Measurements from ENCODE around the gene FAAP20.

Gene FAAP20

DNA sequence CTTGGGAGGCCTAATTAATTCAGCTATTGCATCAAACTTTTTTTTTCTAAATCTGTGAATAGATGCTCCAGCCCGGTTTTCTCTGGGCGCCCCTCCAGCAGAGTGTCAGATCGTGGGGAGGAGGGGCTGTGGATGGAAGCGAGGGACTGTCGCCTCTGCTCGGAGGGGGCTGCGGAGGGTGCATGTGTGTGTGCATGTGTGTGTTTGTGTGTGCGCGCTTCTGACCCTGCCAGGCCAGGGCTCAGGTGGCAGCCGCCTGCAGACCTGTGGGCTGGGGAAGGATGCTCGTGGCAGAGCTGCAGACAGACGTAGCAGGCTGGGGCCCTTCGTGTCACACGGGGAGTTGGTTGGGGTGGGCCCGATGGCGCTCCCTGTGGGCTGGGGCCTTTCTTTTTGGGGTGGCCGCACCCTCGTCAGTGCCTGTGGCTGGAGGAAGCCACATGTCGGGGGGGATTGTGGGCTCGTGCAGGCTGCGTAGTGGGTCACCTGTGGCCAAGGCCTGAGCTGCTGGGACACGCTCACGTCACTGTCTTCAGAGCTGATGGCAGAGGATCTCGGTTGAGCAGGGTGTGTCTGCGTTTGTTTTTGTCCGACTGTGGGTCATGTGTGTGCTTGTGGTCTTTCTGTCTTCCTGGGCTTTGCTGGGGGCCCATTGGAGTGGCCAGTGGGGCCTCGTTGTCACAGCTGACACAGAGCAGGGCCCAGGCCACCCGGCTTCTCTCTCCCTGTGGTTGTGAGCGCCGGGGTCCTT, 36.4 kb upstream of the FAAP20 start:
- no peak for DNase-seq (ENCODE audit: low read depth in 1 of 2, low spot score in 1 of 2)

GRCh38 chr1:2229911-2230731, 35.5 kb upstream of the FAAP20 start:
- no peak for DNase-seq (ENCODE audit: low read depth in 1 of 2, low spot score in 1 of 2)

GRCh38 chr1:2229037-2229864, 34.7 kb upstream of the FAAP20 start:
- no peak for DNase-seq (ENCODE audit: low read depth in 1 of 2, low spot score in 1 of 2)

GRCh38 chr1:2228694-2229036, 34.1 kb upstream of the FAAP20 start:
- no peak for DNase-seq (ENCODE audit: low read depth in 1 of 2, low spot score in 1 of 2)

GRCh38 chr1:2228157-2228594, 33.6 kb upstream of the FAAP20 start, which contains the start of gene SKI:
TSS of gene SKI (plus strand) at chr1:2228319. CDS start at chr1:2228767, 448 bp downstream.
- no peak for DNase-seq (ENCODE audit: low read depth in 1 of 2, low spot score in 1 of 2)

DNA sequence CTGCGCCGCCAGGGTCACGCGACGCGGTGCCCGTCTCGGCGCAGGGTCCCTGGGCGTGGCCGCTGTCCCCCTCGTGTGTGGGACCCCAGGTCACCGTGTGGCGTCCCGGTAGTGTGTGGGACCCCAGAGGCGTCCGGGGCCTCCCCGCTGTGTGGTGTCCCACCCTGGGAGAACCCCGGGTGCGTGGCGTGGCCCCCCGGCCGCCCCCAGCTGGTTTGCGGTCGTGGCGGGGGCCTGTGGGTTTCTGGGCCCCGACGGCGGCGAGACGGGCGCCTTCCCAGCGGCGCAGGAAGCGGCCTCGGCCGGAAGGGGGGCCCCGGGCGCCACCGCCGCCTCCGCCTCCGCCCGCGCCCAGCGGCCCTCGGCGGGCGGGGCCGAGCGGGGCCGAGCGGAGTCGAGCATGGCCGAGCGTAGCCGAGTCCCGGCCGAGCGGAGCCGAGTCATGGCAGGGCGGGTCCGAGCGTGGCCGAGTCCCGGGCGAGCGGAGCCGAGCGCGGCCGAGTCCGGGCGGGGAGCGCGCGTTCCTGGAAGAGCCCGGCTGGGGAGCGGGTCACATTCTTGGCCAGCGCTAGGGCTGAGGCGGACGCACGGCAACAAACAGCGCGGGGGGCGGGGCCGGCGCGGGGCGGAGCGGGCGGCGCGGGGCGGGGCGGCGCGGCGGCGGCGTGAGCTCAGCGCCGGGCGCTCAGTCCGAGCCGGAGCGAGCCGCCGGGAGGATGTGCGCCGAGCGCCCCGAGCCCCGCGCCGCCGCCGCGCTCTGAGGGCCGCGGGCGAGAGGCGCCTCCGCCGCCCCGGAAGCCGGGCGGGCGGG, 33.0 kb upstream of the FAAP20 start:
- peak; percentile 91 for DNase-seq (ENCODE audit: low read depth in 1 of 2, low spot score in 1 of 2)

DNA sequence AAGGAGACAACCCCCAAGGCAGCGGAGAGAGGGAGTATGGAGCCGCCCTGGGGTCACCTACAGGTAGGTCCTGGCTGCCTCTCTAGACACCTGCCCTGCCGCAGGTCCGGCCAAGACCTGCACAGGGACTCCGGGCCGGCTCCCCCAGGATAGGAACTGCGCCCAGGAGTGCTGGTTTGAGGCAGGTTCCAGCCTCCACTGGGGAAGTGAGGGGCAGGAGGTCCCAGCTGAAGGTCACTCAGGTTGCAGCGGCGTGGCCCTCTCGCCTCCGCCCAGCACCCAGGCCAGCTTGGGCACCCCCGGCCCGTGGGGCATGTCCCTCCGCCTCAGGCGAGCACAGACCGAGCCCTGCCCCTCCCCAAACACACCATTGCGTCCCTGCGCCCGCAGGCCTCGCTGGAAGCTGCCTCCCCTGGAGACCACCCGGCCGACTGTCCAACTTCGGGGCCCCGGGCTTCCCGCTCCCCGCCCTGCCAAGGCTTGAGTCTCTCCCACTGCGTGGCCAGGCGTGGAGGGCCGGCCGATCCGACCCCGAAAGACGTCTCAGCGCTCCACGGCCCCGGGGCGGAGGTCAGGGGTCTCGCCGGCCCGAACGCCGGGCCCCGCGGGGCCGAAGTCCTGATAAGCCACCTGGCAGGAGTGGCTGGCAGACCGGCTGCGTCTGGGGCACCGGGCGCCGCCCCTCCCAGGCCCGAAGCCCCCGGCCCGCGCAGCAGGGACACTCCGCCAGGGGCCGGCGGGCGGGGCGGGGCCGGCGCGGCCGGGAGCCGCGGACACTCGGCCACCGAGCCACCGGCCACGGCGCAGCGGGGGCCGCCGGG, 32.2 kb upstream of the FAAP20 start:
- no peak for DNase-seq (ENCODE audit: low read depth in 1 of 2, low spot score in 1 of 2)

GRCh38 chr1:2224631-2225428, 30.3 kb upstream of the FAAP20 start:
- DNase-seq (ENCODE audit: low read depth in 1 of 2, low spot score in 1 of 2): no peak

GRCh38 chr1:2224170-2224584, 29.6 kb upstream of the FAAP20 start:
- DNase-seq (ENCODE audit: low read depth in 1 of 2, low spot score in 1 of 2): no peak

DNA sequence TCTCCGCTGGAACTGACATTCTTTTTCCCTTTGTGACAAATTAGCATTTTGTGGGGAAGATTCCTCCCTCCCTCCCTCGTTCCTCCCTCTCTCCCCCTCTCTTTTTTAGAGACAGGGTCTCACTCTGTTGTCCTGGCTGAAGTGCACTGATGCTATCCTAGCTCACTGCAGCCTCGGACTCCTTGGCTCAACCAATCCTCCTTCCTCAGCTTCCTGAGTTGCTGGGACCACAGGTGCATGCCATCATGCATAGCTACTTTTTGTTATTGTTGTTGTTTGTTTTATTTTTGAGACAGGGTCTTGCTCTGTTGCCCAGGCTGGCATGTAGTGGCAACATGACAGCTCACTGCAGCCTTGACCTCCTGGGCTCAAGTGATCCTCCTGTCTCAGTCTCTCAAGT, 26.7 kb upstream of the FAAP20 start:
- no peak for DNase-seq (ENCODE audit: low read depth in 1 of 2, low spot score in 1 of 2)

DNA sequence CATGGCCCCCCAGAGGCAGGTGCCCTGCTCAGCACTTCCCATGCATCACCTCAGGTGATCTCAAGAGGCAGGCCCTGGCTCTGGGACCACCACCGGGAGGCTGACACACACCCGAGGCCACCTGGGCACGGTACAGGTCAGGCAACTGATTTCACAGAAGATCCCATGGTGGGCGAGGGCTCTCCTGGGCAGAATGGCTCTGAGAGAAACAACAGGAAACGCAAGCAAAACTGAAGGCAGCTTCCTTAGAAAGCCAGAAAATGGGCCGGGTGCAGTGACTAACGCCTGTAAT, 22.1 kb upstream of the FAAP20 start:
- no peak for DNase-seq (ENCODE audit: low read depth in 1 of 2, low spot score in 1 of 2)

- DNase-seq (ENCODE audit: low read depth in 1 of 2, low spot score in 1 of 2): no peak
Observed at GRCh38 chr1:2215909-2216766, 21.6 kb upstream of the FAAP20 start.

DNA sequence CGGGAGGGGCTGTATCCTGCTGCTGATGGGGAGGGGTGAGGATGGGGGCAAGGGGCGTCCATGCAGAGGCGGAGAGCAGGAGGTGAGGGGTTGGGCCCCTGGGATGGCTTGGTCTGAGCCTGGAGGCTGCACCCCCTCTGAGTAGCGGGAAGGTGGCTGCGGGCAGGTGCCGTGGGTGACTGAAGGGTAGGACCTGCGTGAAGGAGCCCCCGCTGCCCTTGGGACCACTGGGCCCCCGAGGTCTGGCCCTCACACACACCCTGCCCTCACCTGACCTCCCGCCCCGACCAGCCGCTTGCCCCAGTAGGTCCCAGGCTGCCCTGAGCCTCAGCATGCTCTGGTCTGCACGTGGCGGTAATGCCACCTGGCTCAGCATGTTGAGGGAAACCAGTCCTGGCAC, 20.8 kb upstream of the FAAP20 start:
- DNase-seq (ENCODE audit: low read depth in 1 of 2, low spot score in 1 of 2): no peak

DNA sequence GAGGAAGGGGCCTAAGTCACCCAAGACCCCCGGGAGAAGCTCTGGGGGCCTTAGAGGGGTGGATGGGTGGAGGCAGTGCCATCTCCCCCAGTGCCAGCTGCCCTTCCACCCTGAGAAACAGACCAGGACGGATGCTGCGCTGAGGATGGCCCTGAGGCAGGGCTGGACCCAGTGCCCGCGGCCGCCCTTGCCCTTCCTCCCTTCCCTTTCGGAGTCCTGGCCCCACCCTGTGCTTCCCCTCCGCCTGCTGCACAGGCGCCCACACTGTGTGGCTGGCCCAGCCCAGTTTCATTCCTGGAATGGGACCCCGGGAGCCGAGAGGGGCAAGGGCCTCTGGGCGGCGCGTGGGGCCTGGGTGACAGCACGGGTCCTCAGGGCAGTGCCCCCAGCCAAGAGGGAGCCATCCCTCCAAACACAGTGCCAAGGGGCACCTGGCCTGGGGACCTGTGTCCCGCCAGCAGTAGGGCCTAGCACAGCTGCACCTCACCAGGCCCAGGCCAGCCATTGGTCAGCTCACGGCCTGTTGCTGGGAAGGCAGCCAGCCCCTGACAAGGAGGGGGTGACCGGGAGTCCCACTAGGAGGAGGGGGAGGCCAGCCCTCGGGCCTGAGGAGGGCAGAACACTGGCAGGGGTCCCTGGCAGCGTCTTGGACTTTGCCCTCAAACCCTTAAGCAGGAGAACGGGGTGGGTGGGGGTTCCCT, 20.1 kb upstream of the FAAP20 start:
- no peak for DNase-seq (ENCODE audit: low read depth in 1 of 2, low spot score in 1 of 2)

GRCh38 chr1:2213576-2214505, 19.3 kb upstream of the FAAP20 start:
- DNase-seq (ENCODE audit: low read depth in 1 of 2, low spot score in 1 of 2): no peak

Data from activated CD4-positive, alpha-beta T cell treated with anti-CD3 and anti-CD28 coated beads, Interleukin-2, amount 50 U/mL, for 24 hours (primary cell).